ENCODE results near the gene LDHAL6A.

DNA sequence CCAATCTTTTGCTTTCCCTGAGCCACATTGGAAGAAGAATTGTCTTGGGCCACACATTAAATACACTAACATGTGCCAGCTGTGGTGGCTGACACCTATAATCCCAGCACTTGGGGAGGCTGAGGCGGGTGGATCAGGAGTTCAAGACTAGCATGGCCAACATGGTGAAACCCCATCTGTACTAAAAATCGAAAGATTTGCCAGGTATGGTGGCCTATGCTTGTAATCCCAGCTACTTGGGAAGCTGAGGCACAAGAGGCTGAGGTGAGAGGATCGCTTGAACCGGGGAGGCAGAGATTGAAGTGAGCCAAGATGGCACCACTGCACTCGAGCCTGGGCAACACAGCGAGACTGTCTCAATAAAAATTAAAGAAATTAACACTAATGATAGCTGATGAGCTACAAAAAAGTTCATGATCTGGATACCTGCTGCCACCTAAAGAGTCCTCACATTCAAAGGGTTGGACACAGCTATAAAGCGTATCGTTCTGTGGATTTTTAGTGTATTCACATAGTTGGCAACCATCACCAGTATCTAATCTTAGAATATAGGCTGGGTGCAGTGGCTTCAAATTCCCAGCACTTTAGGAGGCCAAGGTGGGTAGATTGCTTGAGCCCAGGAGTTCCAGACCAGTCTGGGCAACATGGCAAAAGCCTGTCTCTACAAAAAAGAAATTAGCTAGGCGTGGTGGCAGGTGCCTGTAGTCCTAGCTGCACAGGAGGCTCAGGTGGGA lies 46.9 kb upstream of the LDHAL6A start:
- TF ChIP-seq POLR2AphosphoS5 (IDR thresholded peaks at IDR 0.05; ENCODE audit: borderline replicate concordance, low read depth, low read length) (peak; percentile 68; the same call in 1 of the 2 replicates), EZH2 (IDR thresholded peaks at IDR 0.05) (no peak)
